SK-N-SH treated with all-trans-retinoic acid at 6 μM for 48 hours (cell line): ENCODE data around the gene CNTLN.

Source experiments
- CREB5 ChIP-seq: fragments of 250-450 bp; sonication (Bioruptor Pico); IDR thresholded peaks from 2 replicates; pipeline ENCODE4 v1.5.1; 2020; ENCODE audit warnings: low read depth, mild to moderate bottlenecking, moderate library complexity
- PPARA ChIP-seq: fragments of 250-450 bp; sonication (Bioruptor Pico); IDR thresholded peaks from 2 replicates; pipeline ENCODE4 v1.5.0; 2020; ENCODE audit warnings: mild to moderate bottlenecking, borderline replicate concordance
- TCF4 ChIP-seq: fragments of 250-450 bp; sonication (Bioruptor Pico); IDR thresholded peaks from 2 replicates; pipeline ENCODE4 v1.8.0; 2021; ENCODE audit warnings: mild to moderate bottlenecking, moderate library complexity, borderline replicate concordance
- TOX ChIP-seq: fragments of 250-450 bp; sonication (Bioruptor Pico); IDR thresholded peaks from 2 replicates; pipeline ENCODE4 v1.8.0; 2021; ENCODE audit warnings: mild to moderate bottlenecking, moderate library complexity, borderline replicate concordance
- ZNF565 ChIP-seq: fragments of 450-650 bp; formaldehyde crosslinking; conservative IDR thresholded peaks from 2 replicates; pipeline ENCODE4 v1.5.0; 2020; ENCODE audit warnings: low read depth, mild to moderate bottlenecking, moderate library complexity
- TF ChIP-seq, protein P1 (sequence below): fragments of 250-450 bp; sonication (Bioruptor Pico); IDR thresholded peaks from 2 replicates; pipeline ENCODE4 v1.8.0; 2020; ENCODE audit warnings: mild to moderate bottlenecking, moderate library complexity, borderline replicate concordance

GRCh38 chr9:17330097-17330496 is 195.3 kb downstream of the CNTLN start:
- no peak for TF ChIP-seq PPARA (CRISPR knock-in tag)
- TF ChIP-seq, protein P1, sequence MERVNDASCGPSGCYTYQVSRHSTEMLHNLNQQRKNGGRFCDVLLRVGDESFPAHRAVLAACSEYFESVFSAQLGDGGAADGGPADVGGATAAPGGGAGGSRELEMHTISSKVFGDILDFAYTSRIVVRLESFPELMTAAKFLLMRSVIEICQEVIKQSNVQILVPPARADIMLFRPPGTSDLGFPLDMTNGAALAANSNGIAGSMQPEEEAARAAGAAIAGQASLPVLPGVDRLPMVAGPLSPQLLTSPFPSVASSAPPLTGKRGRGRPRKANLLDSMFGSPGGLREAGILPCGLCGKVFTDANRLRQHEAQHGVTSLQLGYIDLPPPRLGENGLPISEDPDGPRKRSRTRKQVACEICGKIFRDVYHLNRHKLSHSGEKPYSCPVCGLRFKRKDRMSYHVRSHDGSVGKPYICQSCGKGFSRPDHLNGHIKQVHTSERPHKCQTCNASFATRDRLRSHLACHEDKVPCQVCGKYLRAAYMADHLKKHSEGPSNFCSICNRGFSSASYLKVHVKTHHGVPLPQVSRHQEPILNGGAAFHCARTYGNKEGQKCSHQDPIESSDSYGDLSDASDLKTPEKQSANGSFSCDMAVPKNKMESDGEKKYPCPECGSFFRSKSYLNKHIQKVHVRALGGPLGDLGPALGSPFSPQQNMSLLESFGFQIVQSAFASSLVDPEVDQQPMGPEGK (CRISPR knock-in tag) = no peak
- TF ChIP-seq TCF4 = no peak
- no peak for TF ChIP-seq ZNF565
- TF ChIP-seq TOX (CRISPR knock-in tag) = no peak
- TF ChIP-seq CREB5 (CRISPR knock-in tag) = no peak
